NCI-H774 (cell line): ENCODE data around the gene BCL7B.
"Not testable (repeated sequence)": the region's sequence is repeated elsewhere in the genome, so short reads cannot be mapped to it uniquely, and the experiment has no call there.

ENCODE experiments used
- DNase-seq: peaks from one replicate; lab custom pipeline; 2025; lab: John Stamatoyannopoulos, UW

Gene BCL7B

GRCh38 chr7:73496626-73497025, 60.9 kb downstream of the BCL7B start:
- no peak for DNase-seq

GRCh38 chr7:73495507-73495906, 62.0 kb downstream of the BCL7B start:
- not testable (repeated sequence) for DNase-seq

- DNase-seq, result no peak
Measured at GRCh38 chr7:73489976-73490375, 67.5 kb downstream of the BCL7B start.

- DNase-seq, result no peak
Measured at GRCh38 chr7:73487486-73487885, 70.0 kb downstream of the BCL7B start.
